H1 (cell line): ENCODE results near the gene SLC51B. TPM values are rescaled to one million over a fixed set of nuclear protein-coding genes. Genes with fewer than 3 reads are reported as not detected.

ENCODE experiments used
- CTCF ChIA-PET: fragments of 300-600 bp; sonication (Branson Sonifier 250); formaldehyde crosslinking; loops from one replicate; lab custom pipeline; 2021; ENCODE audit not compliant: partially characterized antibody; lab: Charles Lee
- POLR2A ChIA-PET: fragments of 300-600 bp; sonication (Branson Sonifier 250); formaldehyde crosslinking; loops from one replicate; lab custom pipeline; 2021; ENCODE audit warnings: inconsistent platforms; ENCODE audit not compliant: partially characterized antibody; lab: Charles Lee
- DNase-seq, 2 experiments: peaks; one replicate each; pipeline versions ENCODE4 v3.0.0 to v3.0.0-alpha.2; 2010 to 2022; ENCODE audit warnings: low spot score in 2 of 2, low read depth in 1 of 2, mixed read lengths in 1 of 2
- FAIRE-seq: peaks from 2 replicates; lab custom pipeline; 2011; peaks lifted over from hg19 to GRCh38; lab: Jason Lieb, UNC
- H2AFZ ChIP-seq: 2 replicates; pipeline ENCODE4 v1.8.1; 2012; ENCODE audit warnings: low read length, inconsistent platforms
- H2AK5ac ChIP-seq: 2 replicates; pipeline ENCODE4 v1.6.1; 2013; ENCODE audit warnings: low read depth, low read length
- H2BK120ac ChIP-seq: replicated peaks from 2 replicates; pipeline ENCODE3; 2013; ENCODE audit warnings: low read depth, low read length, inconsistent platforms
- H2BK12ac ChIP-seq: 2 replicates; pipeline ENCODE4 v1.6.1; 2013; ENCODE audit warnings: low read depth, low read length
- H2BK15ac ChIP-seq: 2 replicates; pipeline ENCODE4 v1.6.1; 2013; ENCODE audit warnings: low read length
- H2BK20ac ChIP-seq: 2 replicates; pipeline ENCODE4 v1.6.1; 2013; ENCODE audit warnings: low read length
- H2BK5ac ChIP-seq: 2 replicates; pipeline ENCODE4 v1.6.1; 2013; ENCODE audit warnings: low read depth, low read length
- H3K14ac ChIP-seq: 2 replicates; pipeline ENCODE4 v1.6.1; 2013; ENCODE audit warnings: inconsistent platforms; ENCODE audit not compliant: insufficient read length
- H3K18ac ChIP-seq: 2 replicates; pipeline ENCODE4 v1.6.1; 2013; ENCODE audit warnings: low read length; ENCODE audit errors: extremely low read depth
- H3K23ac ChIP-seq: 2 replicates; pipeline ENCODE4 v1.6.1; 2013; ENCODE audit warnings: inconsistent platforms; ENCODE audit not compliant: insufficient read length
- H3K23me2 ChIP-seq: 2 replicates; pipeline ENCODE4 v1.6.1; 2013; ENCODE audit warnings: low read depth, low read length
- H3K27ac ChIP-seq: 2 replicates; pipeline ENCODE4 v1.6.1; 2011; ENCODE audit warnings: low read depth, low read length, inconsistent platforms
- H3K27me3 ChIP-seq, 4 experiments: replicated peaks in 1 of 4; 1 replicate in 1 of 4; 2 replicates in 3 of 4; pipeline versions ENCODE4 v1.6.1 to v1.8.1; 2011 to 2013; ENCODE audit warnings: low read length in 3 of 4, mild to moderate bottlenecking in 3 of 4, inconsistent platforms in 2 of 4, mixed read lengths in 2 of 4, moderate library complexity in 1 of 4; ENCODE audit not compliant: control insufficient read depth in 3 of 4, insufficient read depth in 3 of 4; ENCODE audit errors: extremely low read depth in 1 of 4
- H3K36me3 ChIP-seq, 4 experiments: 2 replicates each; pipeline versions ENCODE4 v1.6.1 to v1.8.1; 2011 to 2013; ENCODE audit warnings: mild to moderate bottlenecking in 4 of 4, low read length in 3 of 4, moderate library complexity in 2 of 4, control low read depth in 1 of 4, inconsistent platforms in 1 of 4; ENCODE audit not compliant: insufficient read depth in 4 of 4, control insufficient read depth in 2 of 4
- H3K4ac ChIP-seq: replicated peaks from 2 replicates; pipeline ENCODE3; 2013; ENCODE audit warnings: low read length, low read depth, mixed read lengths, inconsistent platforms; ENCODE audit not compliant: insufficient read length
- H3K4me1 ChIP-seq, 4 experiments: replicated peaks in 1 of 4; 1 replicate in 1 of 4; 2 replicates in 3 of 4; pipeline versions ENCODE4 v1.6.1 to v1.8.1; 2011 to 2013; ENCODE audit warnings: low read length in 3 of 4, inconsistent platforms in 2 of 4, mixed read lengths in 1 of 4; ENCODE audit not compliant: insufficient read depth in 4 of 4, control insufficient read depth in 3 of 4
- H3K4me2 ChIP-seq, 2 experiments: 2 replicates each; pipeline versions ENCODE4 v1.6.1 to v1.8.1; 2011 to 2013; ENCODE audit warnings: low read depth in 2 of 2, low read length in 2 of 2, control low read depth in 1 of 2, inconsistent platforms in 1 of 2, mild to moderate bottlenecking in 1 of 2; ENCODE audit not compliant: insufficient read depth in 1 of 2
- H3K4me3 ChIP-seq, 4 experiments: fragments of 200-600, 300-600 bp in 1 of 4; sonication (generic), shearing (Covaris generic), sonication (Bioruptor Twin) in 1 of 4; 2 replicates each; pipeline versions ENCODE4 v1.5.1 to v1.8.1; 2011 to 2016; ENCODE audit warnings: low read length in 4 of 4, low read depth in 3 of 4, control low read depth in 2 of 4, inconsistent platforms in 2 of 4, mild to moderate bottlenecking in 2 of 4, mixed read lengths in 1 of 4, moderate library complexity in 1 of 4; ENCODE audit not compliant: insufficient read depth in 2 of 4; ENCODE audit errors: extremely low read depth in 1 of 4
- H3K56ac ChIP-seq: replicated peaks from 2 replicates; pipeline ENCODE3; 2013; ENCODE audit warnings: low read depth, mild to moderate bottlenecking, mixed read lengths, low read length, inconsistent platforms; ENCODE audit not compliant: insufficient read length
- H3K79me1 ChIP-seq: 2 replicates; pipeline ENCODE4 v1.6.1; 2013; ENCODE audit warnings: low read depth, low read length, control low read depth
- H3K79me2 ChIP-seq, 2 experiments: 2 replicates each; pipeline versions ENCODE4 v1.6.1 to v1.8.1; 2012 to 2013; ENCODE audit warnings: low read length in 2 of 2, mild to moderate bottlenecking in 2 of 2, inconsistent platforms in 1 of 2; ENCODE audit not compliant: insufficient read depth in 2 of 2, control insufficient read depth in 1 of 2
- H3K9ac ChIP-seq, 4 experiments: replicated peaks in 1 of 4; 1 replicate in 1 of 4; 2 replicates in 3 of 4; pipeline versions ENCODE4 v1.6.1 to v1.8.1; 2011 to 2013; ENCODE audit warnings: low read depth in 3 of 4, low read length in 3 of 4, control low read depth in 2 of 4, mild to moderate bottlenecking in 2 of 4, moderate library complexity in 2 of 4, inconsistent platforms in 1 of 4; ENCODE audit errors: extremely low read depth in 1 of 4
- H3K9me3 ChIP-seq, 2 experiments: 2 replicates each; pipeline versions ENCODE4 v1.6.1 to v1.8.1; 2012 to 2013; ENCODE audit warnings: mild to moderate bottlenecking in 2 of 2, moderate library complexity in 2 of 2, control low read depth in 1 of 2, inconsistent platforms in 1 of 2, low read depth in 1 of 2, low read length in 1 of 2, mixed read lengths in 1 of 2; ENCODE audit not compliant: insufficient read depth in 2 of 2
- H4K20me1 ChIP-seq, 2 experiments: replicated peaks in 1 of 2; 2 replicates each; pipeline versions ENCODE3 to v1.8.1; 2011 to 2013; ENCODE audit warnings: inconsistent platforms in 2 of 2, low read length in 2 of 2, mild to moderate bottlenecking in 1 of 2; ENCODE audit not compliant: insufficient read depth in 2 of 2, control insufficient read depth in 1 of 2
- H4K5ac ChIP-seq: 2 replicates; pipeline ENCODE4 v1.6.1; 2013; ENCODE audit warnings: low read length, low read depth, mixed read lengths, inconsistent platforms; ENCODE audit not compliant: insufficient read length
- H4K8ac ChIP-seq: 2 replicates; pipeline ENCODE4 v1.8.0; 2013; ENCODE audit warnings: mild to moderate bottlenecking, moderate library complexity, low read length, inconsistent platforms; ENCODE audit not compliant: insufficient read depth; ENCODE audit errors: extremely low read depth
- H4K91ac ChIP-seq: replicated peaks from 2 replicates; pipeline ENCODE3; 2013; ENCODE audit warnings: low read length, mixed read lengths, inconsistent platforms; ENCODE audit not compliant: insufficient read length
- BACH1 ChIP-seq: IDR thresholded peaks from 2 replicates; pipeline ENCODE4 v1.6.1; 2012; ENCODE audit warnings: low read length, improper control_type of control experiment
- BCL11A ChIP-seq, 2 experiments: IDR thresholded peaks; one replicate each; pipeline ENCODE4 v1.6.1; 2011; ENCODE audit warnings: low read depth in 2 of 2, low read length in 2 of 2, mild to moderate bottlenecking in 2 of 2
- CHD2 ChIP-seq: IDR thresholded peaks from 2 replicates; pipeline ENCODE4 v1.6.1; 2012; ENCODE audit warnings: low read length, improper control_type of control experiment
- KDM1A ChIP-seq: fragments of 200-600, 300-600 bp; sonication (generic); IDR thresholded peaks from 2 replicates; pipeline ENCODE4 v1.7.1; 2016; ENCODE audit warnings: mild to moderate bottlenecking, low read length, borderline replicate concordance
- KDM4A ChIP-seq: IDR thresholded peaks from one replicate; pipeline ENCODE4 v1.7.1; 2012; ENCODE audit warnings: low read depth, mild to moderate bottlenecking, moderate library complexity, low read length, inconsistent platforms; ENCODE audit not compliant: severe bottlenecking
- MAFK ChIP-seq: IDR thresholded peaks from 2 replicates; pipeline ENCODE4 v1.6.1; 2012; ENCODE audit warnings: low read depth, mild to moderate bottlenecking, improper control_type of control experiment, low read length
- PHF8 ChIP-seq: fragments of 200-600 bp; sonication (generic); conservative IDR thresholded peaks from 2 replicates; pipeline ENCODE4 v1.7.1; 2012; ENCODE audit warnings: low read depth, mild to moderate bottlenecking, inconsistent platforms, low read length, moderate library complexity
- POLR2AphosphoS5 ChIP-seq: IDR thresholded peaks from 2 replicates; pipeline ENCODE4 v1.6.1; 2011; ENCODE audit warnings: low read depth, low read length
- RFX5 ChIP-seq: IDR thresholded peaks from 2 replicates; pipeline ENCODE4 v1.6.1; 2011; ENCODE audit warnings: low read depth, low read length, improper control_type of control experiment, borderline replicate concordance
- SIRT6 ChIP-seq: IDR thresholded peaks from one replicate; pipeline ENCODE4 v1.7.1; 2012; ENCODE audit warnings: low read length, inconsistent platforms
- TEAD4 ChIP-seq: IDR thresholded peaks from 2 replicates; pipeline ENCODE4 v1.6.1; 2012; ENCODE audit warnings: low read depth, low read length, inconsistent platforms, mixed read lengths
- WGBS, 2 experiments: shearing (Covaris generic) in 1 of 2; methylation state at CpG; one replicate each; pipeline versions ENCODE4 v1.1.6 to v1.1.7; 2013 to 2015; ENCODE audit warnings: low lambda C conversion rate in 2 of 2, mixed read lengths in 2 of 2, inconsistent platforms in 1 of 2, low coverage in 1 of 2, missing lambda C conversion rate in 1 of 2; ENCODE audit not compliant: insufficient replicate concordance in 2 of 2, insufficient coverage in 1 of 2, insufficient read length in 1 of 2; ENCODE audit errors: extremely low coverage in 1 of 2, missing lambda C conversion rate in 1 of 2; 5-methylcytosine and 5-hydroxymethylcytosine counted together
- polyA plus RNA-seq, 7 experiments: library from polyadenylated mRNA; depleted of rRNA in 3 of 7; stranded (reverse) in 5 of 7; unstranded in 2 of 7; fragments of >200 nt in 5 of 7; fragments of 200-250 nt in 2 of 7; gene quantifications; 1 replicate in 5 of 7; 2 replicates in 1 of 7; 4 replicates in 1 of 7; pipeline versions ENCODE4 v1.2.1 to v1.2.3, GENCODE V29; 2011 to 2013; ENCODE audit warnings: missing spikeins in 2 of 7, mixed read lengths in 2 of 7
- total RNA-seq: library from RNA; stranded (reverse); fragmentation: NEBNext Ultra II Directional; extraction: Animal tissue kit (Norgen Biotek cat#: 25700); gene quantifications from 2 replicates; pipeline ENCODE4 v1.2.1, GENCODE V29; 2021
- TF ChIP-seq, protein P1 (sequence below), 3 experiments: IDR thresholded peaks; 1 replicate in 2 of 3; 2 replicates in 1 of 3; pipeline versions ENCODE4 v1.5.1 to v1.6.1; 2011; ENCODE audit warnings: low read length in 3 of 3, mild to moderate bottlenecking in 3 of 3, inconsistent platforms in 2 of 3, low read depth in 1 of 3, moderate library complexity in 1 of 3; ENCODE audit not compliant: insufficient read depth in 1 of 3; ENCODE audit errors: control extremely low read depth in 1 of 3

The SLC51B gene
- total and polyA plus RNA-seq, 2 of the 8 experiments (the other 6 are each of a cell fraction or from before 2014, with no cell fraction given): not detected

DNA sequence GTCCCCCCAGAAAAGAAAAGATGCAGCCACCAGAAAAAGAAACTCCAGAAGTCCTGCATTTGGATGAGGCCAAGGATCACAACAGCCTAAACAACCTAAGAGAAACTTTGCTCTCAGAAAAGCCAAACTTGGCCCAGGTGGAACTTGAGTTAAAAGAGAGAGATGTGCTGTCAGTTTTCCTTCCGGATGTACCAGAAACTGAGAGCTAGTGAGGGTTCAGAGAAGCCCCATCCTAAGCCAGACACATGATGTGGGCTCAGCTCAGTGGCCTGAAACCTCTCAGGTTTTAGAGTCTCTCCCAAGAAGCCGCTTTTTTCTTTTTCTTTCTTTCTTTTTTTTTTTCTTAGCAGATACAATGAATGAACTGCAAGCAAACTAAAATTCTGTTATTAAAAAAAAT, 7.8 kb downstream of the SLC51B start:
- Histone ChIP-seq H3K4me3 (no peak overlapping the region), H3K9ac (no peak overlapping the region), H2BK15ac (no peak overlapping the region), H3K4me2 (no peak overlapping the region), H3K4me1 (no peaks in the 10 kb centered on the region), H3K27me3 (no peaks in the 10 kb centered on the region; a peak in 2 of 7 replicates), H3K18ac (no peak overlapping the region), H3K79me1 (no peaks in the 10 kb centered on the region), H2BK5ac (no peak overlapping the region), H3K23me2 (no peaks in the 10 kb centered on the region), H3K56ac (no peak overlapping the region), H2BK20ac (no peak overlapping the region), H2AK5ac (no peak overlapping the region), H3K36me3 (no peaks in the 10 kb centered on the region; a peak in 1 of 8 replicates), H3K27ac (no peak overlapping the region), H2BK12ac (no peak overlapping the region), H4K91ac (no peak overlapping the region), H4K5ac (no peak overlapping the region), H3K9me3 (no peaks in the 10 kb centered on the region), H3K4ac (no peak overlapping the region), H3K23ac (no peak overlapping the region), H2BK120ac (no peak overlapping the region), H4K20me1 (no peaks in the 10 kb centered on the region), H3K14ac (no peak overlapping the region), H3K79me2 (no peaks in the 10 kb centered on the region), H4K8ac (no peak overlapping the region), H2AFZ (no peak overlapping the region)
- ChIA-PET POLR2A (interaction anchor here (1.3 to 1.5 kb wide), 2 partner anchors 15 to 61 kb away, joined by 3 to 4 read pairs; partner anchors contain the start of gene RASL12), CTCF (interaction anchor here (0.7 to 33.2 kb wide), 9 partner anchors 10 to 624 kb away, joined by 3 to 1213 read pairs (median 39); partner anchors contain the start of genes KBTBD13, RASL12, SLC51B and UBAP1L)
- DNase-seq (no peak), FAIRE-seq (no peak)
- 85% methylated on average over 2 of the region's 2 CpGs; no CpG with 5 or more reads in 1 of the 2 experiments for WGBS, 2 experiments
- no peak for TF ChIP-seq MAFK
- TF ChIP-seq BACH1: no peak
- TF ChIP-seq TEAD4: no peak
- TF ChIP-seq BCL11A (IDR thresholded peaks at IDR 0.05; ENCODE audit: low read depth in 2 of 2, low read length in 2 of 2): no peak
- TF ChIP-seq SIRT6: no peak
- TF ChIP-seq KDM4A: no peak
- no peak for TF ChIP-seq KDM1A
- no peak for TF ChIP-seq RFX5
- no peak for TF ChIP-seq POLR2AphosphoS5
- TF ChIP-seq, protein P1, sequence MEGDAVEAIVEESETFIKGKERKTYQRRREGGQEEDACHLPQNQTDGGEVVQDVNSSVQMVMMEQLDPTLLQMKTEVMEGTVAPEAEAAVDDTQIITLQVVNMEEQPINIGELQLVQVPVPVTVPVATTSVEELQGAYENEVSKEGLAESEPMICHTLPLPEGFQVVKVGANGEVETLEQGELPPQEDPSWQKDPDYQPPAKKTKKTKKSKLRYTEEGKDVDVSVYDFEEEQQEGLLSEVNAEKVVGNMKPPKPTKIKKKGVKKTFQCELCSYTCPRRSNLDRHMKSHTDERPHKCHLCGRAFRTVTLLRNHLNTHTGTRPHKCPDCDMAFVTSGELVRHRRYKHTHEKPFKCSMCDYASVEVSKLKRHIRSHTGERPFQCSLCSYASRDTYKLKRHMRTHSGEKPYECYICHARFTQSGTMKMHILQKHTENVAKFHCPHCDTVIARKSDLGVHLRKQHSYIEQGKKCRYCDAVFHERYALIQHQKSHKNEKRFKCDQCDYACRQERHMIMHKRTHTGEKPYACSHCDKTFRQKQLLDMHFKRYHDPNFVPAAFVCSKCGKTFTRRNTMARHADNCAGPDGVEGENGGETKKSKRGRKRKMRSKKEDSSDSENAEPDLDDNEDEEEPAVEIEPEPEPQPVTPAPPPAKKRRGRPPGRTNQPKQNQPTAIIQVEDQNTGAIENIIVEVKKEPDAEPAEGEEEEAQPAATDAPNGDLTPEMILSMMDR (IDR thresholded peaks at IDR 0.05; ENCODE audit: control extremely low read depth in 1 of 3, insufficient read depth in 1 of 3, low read depth in 1 of 3, low read length in 3 of 3): no peak
- no peak for TF ChIP-seq CHD2
- no peak for TF ChIP-seq PHF8
